ENCODE measurements around the gene FRYL.
A peak's percentile ranks its signal among the peaks of the same experiment; 100 is the strongest.
"Not testable (repeated sequence)": the region's sequence is repeated elsewhere in the genome, so short reads cannot be mapped to it uniquely, and the experiment has no call there.

The FRYL gene

GRCh38 chr4:48779998-48780864 lies at the start of gene FRYL:
FRYL (minus strand) TSS chr4:48780279; CDS start chr4:48634410, 145,869 bp downstream.
- DNase-seq (ENCODE audit: low read depth) = peak; percentile 93

GRCh38 chr4:48827622-48828021 lies 47.5 kb upstream of the FRYL start:
- DNase-seq (ENCODE audit: low read depth) = no peak

GRCh38 chr4:48821431-48821830 lies 41.4 kb upstream of the FRYL start:
- DNase-seq (ENCODE audit: low read depth) = not testable (repeated sequence)

- no peak for DNase-seq (ENCODE audit: low read depth)
These were observed 36.9 kb upstream of the FRYL start for GRCh38 chr4:48816971-48817370.

GRCh38 chr4:48816297-48816696 lies 36.2 kb upstream of the FRYL start:
- not testable (repeated sequence) for DNase-seq (ENCODE audit: low read depth)

- DNase-seq (ENCODE audit: low read depth) = no peak
These were observed 35.4 kb upstream of the FRYL start for GRCh38 chr4:48815483-48815882.

GRCh38 chr4:48813964-48814363 lies 33.9 kb upstream of the FRYL start:
- no peak for DNase-seq (ENCODE audit: low read depth)

- DNase-seq (ENCODE audit: low read depth) = no peak
These were observed 32.8 kb upstream of the FRYL start for GRCh38 chr4:48812866-48813265.

GRCh38 chr4:48804584-48805301 lies 24.7 kb upstream of the FRYL start:
- DNase-seq (ENCODE audit: low read depth) = no peak

- no peak for DNase-seq (ENCODE audit: low read depth)
These were observed 21.1 kb upstream of the FRYL start for GRCh38 chr4:48801016-48801715.

- DNase-seq (ENCODE audit: low read depth) = not testable (repeated sequence)
These were observed 20.1 kb upstream of the FRYL start for GRCh38 chr4:48800155-48800554.

GRCh38 chr4:48799157-48799556 lies 19.1 kb upstream of the FRYL start:
- no peak for DNase-seq (ENCODE audit: low read depth)

- no peak for DNase-seq (ENCODE audit: low read depth)
These were observed 18.0 kb upstream of the FRYL start for GRCh38 chr4:48798117-48798516.

- no peak for DNase-seq (ENCODE audit: low read depth)
These were observed 17.0 kb upstream of the FRYL start for GRCh38 chr4:48796927-48797679.

GRCh38 chr4:48796191-48796926 lies 16.3 kb upstream of the FRYL start:
- no peak for DNase-seq (ENCODE audit: low read depth)

GRCh38 chr4:48795108-48795507 lies 15.0 kb upstream of the FRYL start:
- no peak for DNase-seq (ENCODE audit: low read depth)

GRCh38 chr4:48792348-48793006 lies 12.4 kb upstream of the FRYL start:
- no peak for DNase-seq (ENCODE audit: low read depth)

GRCh38 chr4:48791313-48791712 lies 11.2 kb upstream of the FRYL start:
- DNase-seq (ENCODE audit: low read depth) = no peak

- no peak for DNase-seq (ENCODE audit: low read depth)
These were observed 10.5 kb upstream of the FRYL start for GRCh38 chr4:48790561-48790960.

GRCh38 chr4:48787056-48787455 lies 7.0 kb upstream of the FRYL start:
- DNase-seq (ENCODE audit: low read depth) = no peak

GRCh38 chr4:48786549-48786948 lies 6.5 kb upstream of the FRYL start:
- no peak for DNase-seq (ENCODE audit: low read depth)

Data from stimulated activated CD8-positive, alpha-beta memory T cell treated with anti-CD3 and anti-CD28 coated beads, Interleukin-12 subunit alpha, Interleukin-12 subunit beta, amount 100 ng/mL, for 4 hours (primary cell).